HUES6 (cell line): Measurements from ENCODE around the gene FARP2.

ENCODE experiments used
- H3K27ac ChIP-seq: 2 replicates; pipeline ENCODE4 v1.7.0; 2013; ENCODE audit warnings: low read depth, mild to moderate bottlenecking, low read length, inconsistent platforms
- H3K27me3 ChIP-seq: 2 replicates; pipeline ENCODE4 v1.6.1; 2013; ENCODE audit warnings: low read length; ENCODE audit not compliant: control insufficient read depth, insufficient read depth
- H3K36me3 ChIP-seq: 2 replicates; pipeline ENCODE4 v1.6.1; 2013; ENCODE audit warnings: low read length; ENCODE audit not compliant: control insufficient read depth, insufficient read depth
- H3K4me1 ChIP-seq: 2 replicates; pipeline ENCODE4 v1.6.1; 2013; ENCODE audit warnings: low read length; ENCODE audit not compliant: control insufficient read depth, insufficient read depth
- H3K4me3 ChIP-seq: 2 replicates; pipeline ENCODE4 v1.5.1; 2013; ENCODE audit warnings: low read depth, low read length
- H3K9ac ChIP-seq: one replicate; pipeline ENCODE4 v1.6.1; 2013; ENCODE audit warnings: mild to moderate bottlenecking, low read length
- H3K9me3 ChIP-seq: 2 replicates; pipeline ENCODE4 v1.6.1; 2013; ENCODE audit warnings: low read depth, low read length; ENCODE audit not compliant: control insufficient read depth, insufficient read depth

The FARP2 gene, protein sequence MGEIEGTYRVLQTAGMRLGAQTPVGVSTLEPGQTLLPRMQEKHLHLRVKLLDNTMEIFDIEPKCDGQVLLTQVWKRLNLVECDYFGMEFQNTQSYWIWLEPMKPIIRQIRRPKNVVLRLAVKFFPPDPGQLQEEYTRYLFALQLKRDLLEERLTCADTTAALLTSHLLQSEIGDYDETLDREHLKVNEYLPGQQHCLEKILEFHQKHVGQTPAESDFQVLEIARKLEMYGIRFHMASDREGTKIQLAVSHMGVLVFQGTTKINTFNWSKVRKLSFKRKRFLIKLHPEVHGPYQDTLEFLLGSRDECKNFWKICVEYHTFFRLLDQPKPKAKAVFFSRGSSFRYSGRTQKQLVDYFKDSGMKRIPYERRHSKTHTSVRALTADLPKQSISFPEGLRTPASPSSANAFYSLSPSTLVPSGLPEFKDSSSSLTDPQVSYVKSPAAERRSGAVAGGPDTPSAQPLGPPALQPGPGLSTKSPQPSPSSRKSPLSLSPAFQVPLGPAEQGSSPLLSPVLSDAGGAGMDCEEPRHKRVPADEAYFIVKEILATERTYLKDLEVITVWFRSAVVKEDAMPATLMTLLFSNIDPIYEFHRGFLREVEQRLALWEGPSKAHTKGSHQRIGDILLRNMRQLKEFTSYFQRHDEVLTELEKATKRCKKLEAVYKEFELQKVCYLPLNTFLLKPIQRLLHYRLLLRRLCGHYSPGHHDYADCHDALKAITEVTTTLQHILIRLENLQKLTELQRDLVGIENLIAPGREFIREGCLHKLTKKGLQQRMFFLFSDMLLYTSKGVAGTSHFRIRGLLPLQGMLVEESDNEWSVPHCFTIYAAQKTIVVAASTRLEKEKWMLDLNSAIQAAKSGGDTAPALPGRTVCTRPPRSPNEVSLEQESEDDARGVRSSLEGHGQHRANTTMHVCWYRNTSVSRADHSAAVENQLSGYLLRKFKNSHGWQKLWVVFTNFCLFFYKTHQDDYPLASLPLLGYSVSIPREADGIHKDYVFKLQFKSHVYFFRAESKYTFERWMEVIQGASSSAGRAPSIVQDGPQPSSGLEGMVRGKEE

DNA sequence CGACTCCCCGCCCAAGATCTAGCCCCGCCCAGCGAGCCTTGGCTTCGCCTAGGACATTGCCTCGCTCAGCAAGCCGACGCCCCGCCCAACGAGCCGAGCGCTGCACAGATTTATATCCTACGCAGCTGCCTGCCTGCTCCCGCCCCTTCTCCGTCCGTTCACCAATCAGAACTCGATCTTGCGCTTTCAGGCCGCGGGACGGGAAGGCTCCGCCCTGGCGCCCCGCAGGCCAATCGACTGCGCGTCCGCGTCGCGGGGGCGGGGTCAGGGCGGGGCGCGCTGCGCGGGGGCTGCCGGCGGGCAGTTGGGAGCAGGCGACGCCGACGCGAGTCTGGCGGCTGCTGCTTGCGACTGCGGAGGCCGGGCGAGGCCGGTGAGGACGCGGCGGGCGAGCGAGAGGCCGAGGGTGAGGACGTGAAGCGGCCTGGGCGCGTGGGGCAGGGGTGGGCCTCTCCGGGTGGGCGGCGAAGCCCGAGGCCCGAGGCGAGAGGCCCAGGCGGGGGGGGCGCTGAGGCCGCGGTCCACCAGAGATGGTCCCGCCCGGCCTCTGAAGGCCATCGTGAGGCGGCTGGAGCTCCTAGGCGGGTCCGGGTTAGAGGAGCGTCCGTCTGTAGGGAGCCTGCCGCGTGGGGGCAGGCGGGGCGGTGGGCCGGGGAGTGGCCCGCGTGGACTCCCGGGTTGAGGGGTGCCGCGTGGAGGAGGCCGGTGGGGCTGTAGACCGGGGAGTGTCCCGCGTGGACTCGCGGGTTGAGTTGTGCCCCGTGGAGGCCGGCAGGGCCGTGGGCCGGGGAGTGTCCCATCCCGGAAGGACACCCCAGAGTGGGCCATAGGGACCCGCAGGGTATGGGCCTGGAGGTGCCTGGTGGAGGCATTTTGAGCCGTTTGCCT is at the start of gene FARP2:
FARP2 (plus strand) TSS at position 303 of the 888 bp plus-strand sequence. CDS start 16,823 bp downstream, outside the sequence.
- H3K27me3 ChIP-seq: no peaks in the 10 kb centered on the region
- H3K9me3 ChIP-seq: no peaks in the 10 kb centered on the region
- H3K27ac ChIP-seq: peak within 1 kb of the TSS; percentile 71; the same call in 1 of the 2 replicates
- H3K36me3 ChIP-seq: peaks cover 33% of the 10 kb centered on the region
- H3K4me1 ChIP-seq: peaks cover 27% of the 10 kb centered on the region
- H3K9ac ChIP-seq: peak within 1 kb of the TSS; percentile 78
- H3K4me3 ChIP-seq: peak within 1 kb of the TSS; percentile 92

DNA sequence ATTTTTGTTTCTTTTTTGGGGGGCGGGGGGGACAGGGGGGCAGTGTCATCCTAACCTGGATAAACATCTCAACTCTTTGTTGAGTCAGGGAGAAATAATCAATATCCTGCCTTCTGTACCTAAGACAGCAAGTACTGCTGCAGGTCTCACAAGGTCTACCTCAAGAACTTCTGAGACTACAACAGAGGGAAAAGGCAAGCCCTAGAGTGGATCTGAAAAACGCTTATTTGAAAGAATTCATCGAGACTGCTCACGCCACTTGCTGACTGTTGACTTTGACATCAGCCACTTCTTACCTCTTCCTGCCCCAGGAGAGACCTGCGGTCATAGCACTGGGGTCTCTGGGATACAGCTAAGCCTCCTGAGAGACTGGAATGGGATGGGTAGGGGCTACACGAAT is 49.0 kb upstream of the FARP2 start:
- H3K4me3 ChIP-seq: no peak overlapping the region
- no peaks in the 10 kb centered on the region for H3K9me3 ChIP-seq
- peaks cover 30% of the 10 kb centered on the region for H3K4me1 ChIP-seq
- no peak overlapping the region for H3K9ac ChIP-seq
- H3K27me3 ChIP-seq: no peaks in the 10 kb centered on the region
- H3K27ac ChIP-seq: no peak overlapping the region
- H3K36me3 ChIP-seq: no peaks in the 10 kb centered on the region

DNA sequence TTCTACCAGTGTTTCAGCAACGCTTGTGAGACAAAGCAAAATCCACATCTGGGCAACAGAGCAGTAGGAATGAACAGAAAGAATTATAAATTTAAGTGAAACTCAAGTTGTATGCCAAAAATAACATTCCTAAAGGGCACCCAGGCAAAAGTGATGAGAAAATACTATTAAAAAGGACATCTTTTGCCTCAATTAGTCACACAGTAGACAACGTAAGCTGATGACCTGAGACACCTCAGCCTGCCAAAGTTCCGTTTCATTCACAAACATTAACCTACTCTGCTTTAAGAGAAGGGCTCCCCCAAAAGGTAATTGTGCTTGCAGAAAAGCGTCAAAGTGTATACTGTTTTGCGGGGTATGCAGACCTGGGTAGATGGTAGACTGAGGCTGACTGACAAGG is 47.8 kb upstream of the FARP2 start:
- no peaks in the 10 kb centered on the region for H3K9me3 ChIP-seq
- H3K4me3 ChIP-seq: no peak overlapping the region
- H3K27ac ChIP-seq: no peak overlapping the region
- H3K36me3 ChIP-seq: no peaks in the 10 kb centered on the region
- H3K27me3 ChIP-seq: no peaks in the 10 kb centered on the region
- peaks cover 31% of the 10 kb centered on the region for H3K4me1 ChIP-seq
- no peak overlapping the region for H3K9ac ChIP-seq

DNA sequence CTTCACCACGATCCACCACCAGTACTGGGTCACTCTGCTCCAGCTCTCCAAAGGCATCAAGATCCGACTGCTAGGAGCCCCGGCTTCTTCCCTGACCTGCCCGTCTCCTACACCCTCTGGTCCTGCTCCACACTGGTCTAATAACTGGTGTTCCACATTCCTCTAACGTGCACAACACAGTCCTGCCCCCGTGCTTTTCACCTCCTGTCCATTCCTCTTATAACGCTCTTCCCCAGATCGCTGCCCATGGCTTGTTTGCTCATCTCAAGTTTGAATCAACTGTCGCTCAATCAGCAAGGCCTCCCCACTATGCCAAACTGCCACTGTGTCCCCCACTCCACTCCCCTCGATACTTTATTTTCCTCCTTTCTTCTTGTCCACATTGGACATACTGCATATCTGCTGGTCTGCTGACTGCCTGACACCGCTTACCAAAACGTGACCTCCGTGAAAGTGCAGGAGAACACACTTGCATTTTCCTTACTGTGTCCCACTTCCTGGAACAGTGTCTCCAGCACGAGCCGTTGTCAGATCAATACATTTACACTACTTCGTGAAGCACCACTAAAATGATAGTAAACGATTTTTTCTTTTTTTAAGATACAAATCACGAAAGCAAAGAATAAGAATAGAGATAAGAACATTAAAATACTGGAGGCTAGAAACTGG is 47.1 kb upstream of the FARP2 start:
- peaks cover 33% of the 10 kb centered on the region for H3K4me1 ChIP-seq
- no peaks in the 10 kb centered on the region for H3K27me3 ChIP-seq
- no peak overlapping the region for H3K9ac ChIP-seq
- H3K9me3 ChIP-seq: no peaks in the 10 kb centered on the region
- no peak overlapping the region for H3K4me3 ChIP-seq
- H3K36me3 ChIP-seq: no peaks in the 10 kb centered on the region
- H3K27ac ChIP-seq: no peak overlapping the region

DNA sequence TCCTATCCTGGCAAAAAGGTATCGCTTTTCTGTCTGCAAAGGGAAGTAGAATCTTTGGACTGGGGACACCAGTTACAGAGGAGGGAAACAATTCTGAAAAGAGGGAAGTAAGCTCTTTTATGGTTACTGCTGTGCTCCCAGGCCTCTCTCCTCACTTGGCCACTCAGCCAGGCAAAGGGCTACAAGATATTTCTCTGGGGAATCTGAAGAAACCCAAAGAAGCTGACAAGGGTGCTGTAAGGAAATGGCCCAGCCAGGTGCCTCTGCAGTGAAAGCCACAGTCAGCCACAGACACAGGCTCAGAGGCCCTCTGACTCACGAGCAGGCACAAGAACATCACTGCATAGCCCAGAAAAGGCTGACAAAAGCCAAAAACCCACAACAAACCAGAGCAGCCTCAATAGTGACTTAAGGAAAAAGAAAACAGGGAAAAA is 46.4 kb upstream of the FARP2 start:
- Histone ChIP-seq H3K36me3 (no peaks in the 10 kb centered on the region), H3K9ac (no peak overlapping the region), H3K4me3 (no peak overlapping the region), H3K4me1 (peaks cover 33% of the 10 kb centered on the region), H3K27ac (no peak overlapping the region), H3K27me3 (no peaks in the 10 kb centered on the region), H3K9me3 (no peaks in the 10 kb centered on the region)

DNA sequence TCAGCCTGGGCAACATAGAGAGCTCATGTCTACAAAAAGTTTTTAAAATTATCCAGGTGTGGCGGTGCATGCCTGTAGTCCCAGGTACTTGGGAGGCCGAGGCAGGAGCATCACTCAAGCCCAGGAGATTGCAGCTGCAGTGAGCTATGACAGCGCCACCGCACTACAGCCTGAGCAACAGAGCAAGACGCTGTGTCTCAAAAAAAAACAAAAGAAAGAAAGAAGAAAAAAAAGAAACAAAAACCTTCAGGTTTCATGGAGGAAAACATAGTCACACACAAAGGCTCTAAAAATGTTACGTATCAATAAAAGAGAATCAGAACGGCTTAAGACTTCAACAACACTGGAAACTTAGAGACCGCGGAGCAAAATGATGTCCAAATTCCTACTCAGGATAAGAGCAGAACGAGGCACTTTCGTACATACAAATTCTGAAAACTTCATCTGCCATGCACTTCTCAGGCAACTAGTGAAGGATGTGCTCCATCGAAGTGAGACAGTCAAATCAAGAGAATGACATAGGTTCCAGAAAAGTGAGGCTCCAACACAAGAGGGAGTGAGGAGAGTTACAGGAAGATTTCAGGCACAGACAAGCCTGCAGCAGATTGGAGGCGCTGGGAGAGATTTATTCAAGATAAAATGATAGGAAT is 45.0 kb upstream of the FARP2 start:
- Histone ChIP-seq H3K27me3 (no peaks in the 10 kb centered on the region), H3K9me3 (no peaks in the 10 kb centered on the region), H3K27ac (no peak overlapping the region), H3K4me1 (peaks cover 33% of the 10 kb centered on the region), H3K4me3 (no peak overlapping the region), H3K9ac (no peak overlapping the region), H3K36me3 (no peaks in the 10 kb centered on the region)

DNA sequence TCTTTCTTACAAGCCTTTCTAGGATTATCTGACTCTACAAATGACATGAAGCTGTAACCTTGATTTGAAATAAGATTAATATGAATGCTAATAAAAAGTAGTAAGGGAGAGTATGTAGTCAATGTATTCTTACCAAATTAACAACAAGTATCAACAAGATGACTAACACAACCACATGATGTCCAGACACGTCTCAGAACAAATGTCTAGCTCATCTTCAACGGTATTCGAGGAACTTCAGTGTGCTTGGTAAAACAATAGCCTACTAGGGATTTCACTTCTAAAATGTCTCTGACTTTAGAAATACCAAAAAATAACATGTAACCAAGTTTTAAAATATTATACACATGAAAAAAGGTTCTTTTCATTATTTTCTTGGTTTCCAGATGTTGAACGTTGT is 44.0 kb upstream of the FARP2 start:
- Histone ChIP-seq H3K4me3 (no peak overlapping the region), H3K27ac (no peak overlapping the region), H3K9me3 (no peaks in the 10 kb centered on the region), H3K27me3 (no peaks in the 10 kb centered on the region), H3K36me3 (no peaks in the 10 kb centered on the region), H3K9ac (no peak overlapping the region), H3K4me1 (peaks cover 33% of the 10 kb centered on the region)

DNA sequence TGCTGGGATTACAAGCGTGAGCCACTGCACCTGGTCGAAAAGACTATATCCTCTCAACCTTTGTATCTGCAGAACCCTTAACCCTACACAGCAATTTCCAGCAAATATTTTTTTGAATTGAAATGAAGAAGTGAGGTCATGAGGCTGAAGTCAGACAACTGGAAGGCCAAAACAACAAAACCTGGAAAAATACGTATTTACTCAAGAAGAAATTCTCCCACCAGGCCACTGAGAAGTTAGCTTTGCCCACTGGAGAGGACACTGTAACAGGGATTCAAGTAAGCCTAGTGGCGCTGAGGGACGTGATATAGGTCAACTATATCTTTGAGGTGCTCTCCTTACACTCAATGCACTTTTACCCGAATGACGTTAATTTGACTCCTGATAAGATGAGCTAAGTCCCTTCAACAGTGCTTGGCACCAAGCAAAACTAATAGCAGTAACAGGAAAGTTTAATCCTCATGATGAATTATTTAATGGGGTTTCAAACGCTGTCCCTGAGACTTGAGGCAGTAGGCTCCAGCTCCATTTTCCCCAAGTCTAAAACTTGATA is 42.5 kb upstream of the FARP2 start:
- no peaks in the 10 kb centered on the region for H3K27me3 ChIP-seq
- H3K36me3 ChIP-seq: peaks cover 11% of the 10 kb centered on the region
- H3K4me1 ChIP-seq: peaks cover 39% of the 10 kb centered on the region
- peak overlapping the region; percentile 99 for H3K9ac ChIP-seq
- H3K4me3 ChIP-seq: peak overlapping the region; percentile 97
- no peaks in the 10 kb centered on the region for H3K9me3 ChIP-seq
- H3K27ac ChIP-seq: no peak overlapping the region

DNA sequence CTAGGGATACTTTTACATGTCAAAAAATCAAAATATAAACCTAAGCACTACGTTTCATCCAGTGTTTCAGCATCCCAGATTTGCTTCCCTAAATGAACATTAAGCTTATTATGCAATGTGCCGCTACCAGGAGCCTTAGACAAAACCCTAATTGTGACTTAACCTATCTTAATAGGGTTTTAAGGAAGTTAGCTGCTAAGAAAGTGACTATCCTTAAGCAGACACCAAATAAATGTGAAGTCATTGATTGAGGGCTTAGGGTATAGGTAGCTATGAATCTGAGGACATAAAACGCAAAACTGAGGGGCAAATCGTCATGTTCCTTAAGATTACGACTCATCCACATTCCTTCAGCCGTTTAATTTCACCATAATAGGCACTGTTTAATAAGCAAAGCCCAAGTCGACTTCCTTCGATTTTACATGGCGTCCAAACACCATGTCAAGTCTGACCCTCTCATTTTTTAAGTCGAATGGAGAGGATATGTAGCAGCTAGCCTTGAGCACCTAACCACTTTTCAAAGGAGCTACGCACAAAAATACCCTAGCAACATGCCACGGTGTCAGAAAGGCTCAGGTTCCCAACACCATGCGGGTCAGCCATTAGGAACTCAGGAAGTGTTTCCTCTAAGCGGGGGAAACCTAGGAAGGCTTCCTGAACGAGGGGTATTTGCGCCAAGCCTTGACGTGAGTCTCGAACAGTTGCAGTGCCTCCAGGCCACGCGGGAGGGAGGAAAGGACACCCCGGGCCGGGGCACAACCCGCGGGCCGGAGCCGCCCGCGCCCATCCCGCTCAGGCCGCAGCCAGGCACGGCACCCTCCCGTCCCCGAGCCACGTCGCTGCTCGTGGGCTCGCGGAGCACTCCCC is 41.6 kb upstream of the FARP2 start:
- H3K27me3 ChIP-seq: no peaks in the 10 kb centered on the region
- H3K9ac ChIP-seq: peak overlapping the region; percentile 99
- H3K27ac ChIP-seq: peak overlapping the region; percentile 100
- H3K36me3 ChIP-seq: peaks cover 11% of the 10 kb centered on the region
- peaks cover 37% of the 10 kb centered on the region for H3K4me1 ChIP-seq
- peak overlapping the region; percentile 97 for H3K4me3 ChIP-seq
- no peaks in the 10 kb centered on the region for H3K9me3 ChIP-seq
